KOPT-K1 (cell line): Measurements from ENCODE around the gene OGG1.

ENCODE experiments used
- H3K27ac ChIP-seq: fragments of 200-600 bp; sonication (generic); 2 replicates; pipeline ENCODE4 v1.5.1; 2016; ENCODE audit warnings: antibody characterized with exemption, mild to moderate bottlenecking, low read depth, low read length; ENCODE audit not compliant: poor library complexity, severe bottlenecking
- H3K36me3 ChIP-seq: fragments of 200-600 bp; sonication (generic); 2 replicates; pipeline ENCODE4 v1.5.1; 2017; ENCODE audit warnings: antibody characterized with exemption, mild to moderate bottlenecking, low read length, moderate library complexity; ENCODE audit not compliant: insufficient read depth
- H3K9me3 ChIP-seq: fragments of 200-600 bp; sonication (generic); 2 replicates; pipeline ENCODE4 v1.5.1; 2017; ENCODE audit warnings: antibody characterized with exemption, low read length, mild to moderate bottlenecking; ENCODE audit not compliant: insufficient read depth, poor library complexity, severe bottlenecking

Gene OGG1

GRCh38 chr3:9749645-9750555 is at the start of gene OGG1:
Gene OGG1 (plus strand): TSS chr3:9749952. CDS start chr3:9750287, 335 bp downstream.
- Histone ChIP-seq H3K27ac (peak within 1 kb of the TSS; percentile 66), H3K36me3 (peaks cover 64% of the 10 kb centered on the region), H3K9me3 (no peaks in the 10 kb centered on the region)

GRCh38 chr3:9700536-9700935 is 49.2 kb upstream of the OGG1 start:
- Histone ChIP-seq H3K36me3 (peaks cover 68% of the 10 kb centered on the region; the same call in 1 of the 2 replicates), H3K27ac (no peak overlapping the region), H3K9me3 (no peaks in the 10 kb centered on the region)

- Histone ChIP-seq H3K27ac (no peak overlapping the region), H3K36me3 (peaks cover 64% of the 10 kb centered on the region; the same call in 1 of the 2 replicates), H3K9me3 (no peaks in the 10 kb centered on the region)
Measured at GRCh38 chr3:9701006-9701405, 48.7 kb upstream of the OGG1 start.

- no peaks in the 10 kb centered on the region for H3K9me3 ChIP-seq
- no peak overlapping the region for H3K27ac ChIP-seq
- H3K36me3 ChIP-seq: peaks cover 58% of the 10 kb centered on the region; the same call in 1 of the 2 replicates
Measured at GRCh38 chr3:9701711-9702110, 48.0 kb upstream of the OGG1 start.

- H3K9me3 ChIP-seq: no peaks in the 10 kb centered on the region
- peaks cover 46% of the 10 kb centered on the region; the same call in 1 of the 2 replicates for H3K36me3 ChIP-seq
Measured at GRCh38 chr3:9703240-9703639, 46.5 kb upstream of the OGG1 start.

GRCh38 chr3:9703736-9704346 is 45.9 kb upstream of the OGG1 start, which contains the start of gene CPNE9:
Gene CPNE9 (plus strand): TSS chr3:9703833. CDS start chr3:9703997, 164 bp downstream.
- H3K27ac ChIP-seq: no peak within 1 kb of the TSS
- H3K9me3 ChIP-seq: no peaks in the 10 kb centered on the region

More at GRCh38 chr3:9703240-9703639, 46.5 kb upstream of the OGG1 start:
- H3K27ac ChIP-seq: no peak overlapping the region

GRCh38 chr3:9704347-9705322 is 45.1 kb upstream of the OGG1 start:
- Histone ChIP-seq H3K27ac (no peak overlapping the region), H3K9me3 (no peaks in the 10 kb centered on the region)

More at GRCh38 chr3:9703736-9704346, 45.9 kb upstream of the OGG1 start, which contains the start of gene CPNE9:
- H3K36me3 ChIP-seq: peaks cover 40% of the 10 kb centered on the region; the same call in 1 of the 2 replicates

GRCh38 chr3:9710174-9710739 is 39.5 kb upstream of the OGG1 start:
- H3K27ac ChIP-seq: no peak overlapping the region
- H3K9me3 ChIP-seq: no peaks in the 10 kb centered on the region
- H3K36me3 ChIP-seq: no peaks in the 10 kb centered on the region

More at GRCh38 chr3:9704347-9705322, 45.1 kb upstream of the OGG1 start:
- H3K36me3 ChIP-seq: peaks cover 34% of the 10 kb centered on the region; the same call in 1 of the 2 replicates

- no peak overlapping the region for H3K27ac ChIP-seq
- H3K36me3 ChIP-seq: no peaks in the 10 kb centered on the region
- no peaks in the 10 kb centered on the region for H3K9me3 ChIP-seq
Measured at GRCh38 chr3:9712415-9712814, 37.3 kb upstream of the OGG1 start.

GRCh38 chr3:9713142-9713541 is 36.6 kb upstream of the OGG1 start:
- Histone ChIP-seq H3K9me3 (no peaks in the 10 kb centered on the region), H3K36me3 (no peaks in the 10 kb centered on the region), H3K27ac (no peak overlapping the region)

GRCh38 chr3:9715136-9715535 is 34.6 kb upstream of the OGG1 start:
- H3K27ac ChIP-seq: no peak overlapping the region
- no peaks in the 10 kb centered on the region for H3K36me3 ChIP-seq
- H3K9me3 ChIP-seq: no peaks in the 10 kb centered on the region

- Histone ChIP-seq H3K27ac (no peak overlapping the region), H3K36me3 (no peaks in the 10 kb centered on the region), H3K9me3 (no peaks in the 10 kb centered on the region)
Measured at GRCh38 chr3:9715764-9716437, 33.9 kb upstream of the OGG1 start.

GRCh38 chr3:9716801-9717555 is 32.8 kb upstream of the OGG1 start:
- H3K36me3 ChIP-seq: no peaks in the 10 kb centered on the region
- no peaks in the 10 kb centered on the region for H3K9me3 ChIP-seq
- H3K27ac ChIP-seq: no peak overlapping the region
